Activated naive CD4-positive, alpha-beta T cell treated with anti-CD3 and anti-CD28 coated beads, Interleukin-2, amount 50 U/mL, for 24 hours (primary cell): Measurements from ENCODE around the gene CARD11.

Experiments used
- H3K27ac Mint-ChIP-seq: one replicate; pipeline ENCODE4 v1.8.0; 2021; ENCODE audit warnings: mild to moderate bottlenecking, mixed read lengths
- H3K27me3 Mint-ChIP-seq: one replicate; pipeline ENCODE4 v1.8.0; 2021; ENCODE audit warnings: mixed read lengths
- H3K36me3 Mint-ChIP-seq: one replicate; pipeline ENCODE4 v1.8.0; 2021; ENCODE audit warnings: mixed read lengths
- H3K4me1 Mint-ChIP-seq: one replicate; pipeline ENCODE4 v1.8.0; 2021; ENCODE audit warnings: mixed read lengths
- H3K4me3 Mint-ChIP-seq: one replicate; pipeline ENCODE4 v1.8.0; 2021; ENCODE audit warnings: mild to moderate bottlenecking, mixed read lengths
- H3K9me3 Mint-ChIP-seq: one replicate; pipeline ENCODE4 v1.8.0; 2021; ENCODE audit warnings: mixed read lengths

The CARD11 gene

DNA sequence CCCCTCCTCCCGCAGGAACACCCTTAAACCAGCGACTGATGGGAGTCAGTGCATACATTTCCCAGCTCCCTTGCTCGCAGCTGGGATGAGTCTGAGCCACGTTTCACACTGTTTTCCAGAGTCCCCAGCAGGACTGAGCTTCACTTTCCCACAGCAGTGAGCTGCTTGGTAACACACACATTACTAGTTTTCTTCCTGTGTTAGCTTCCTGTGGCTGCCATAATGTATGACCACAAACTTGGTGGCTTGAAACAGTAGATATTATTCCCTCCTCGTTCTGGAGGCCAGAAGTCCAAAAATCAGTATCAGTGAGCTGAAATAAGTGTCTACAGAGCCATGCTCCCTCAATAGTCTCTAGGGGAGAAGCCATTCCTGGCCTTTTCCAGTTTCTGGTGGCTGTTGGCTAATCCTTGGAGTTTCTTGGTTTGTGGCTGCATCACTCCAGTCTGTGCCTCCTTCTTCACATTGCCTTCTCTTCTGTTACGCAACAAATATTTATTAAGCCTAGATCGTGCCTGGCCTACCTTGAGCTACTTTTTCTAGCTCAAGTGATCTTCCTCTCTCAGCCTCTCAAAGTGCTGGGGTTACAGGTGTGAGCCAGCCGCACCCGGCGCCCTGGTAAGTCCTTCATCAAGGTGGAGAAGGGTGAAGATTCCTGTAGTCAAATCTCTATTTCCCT, 26.2 kb upstream of the CARD11 start:
- peaks cover 70% of the 10 kb centered on the region for H3K4me1 Mint-ChIP-seq
- peak overlapping the region; percentile 43 for H3K27ac Mint-ChIP-seq
- no peaks in the 10 kb centered on the region for H3K27me3 Mint-ChIP-seq
- H3K36me3 Mint-ChIP-seq, result peaks cover 7% of the 10 kb centered on the region
- H3K4me3 Mint-ChIP-seq, result peak overlapping the region; percentile 52
- H3K9me3 Mint-ChIP-seq, result peaks cover 18% of the 10 kb centered on the region

DNA sequence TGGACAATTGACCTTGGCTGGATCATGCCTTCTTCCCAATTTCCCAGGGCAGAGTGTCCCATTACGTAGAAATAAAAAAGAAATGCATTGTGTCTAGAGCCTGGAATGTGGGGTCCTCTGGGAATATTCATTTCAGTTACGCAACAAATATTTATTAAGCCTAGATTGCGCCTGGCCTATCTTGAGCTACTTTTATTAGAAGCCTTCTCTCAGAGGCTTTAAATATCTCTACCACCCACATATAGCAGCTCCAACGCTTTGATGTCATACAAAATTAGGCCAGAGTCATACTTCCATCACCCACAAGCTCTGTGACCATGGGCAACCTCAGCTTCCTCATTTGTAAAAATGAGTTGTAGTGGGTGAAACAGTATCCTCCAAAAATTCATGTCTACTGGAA, 24.9 kb upstream of the CARD11 start:
- Mint-ChIP-seq H3K27me3 (no peaks in the 10 kb centered on the region), H3K4me3 (peak overlapping the region; percentile 61), H3K36me3 (peaks cover 7% of the 10 kb centered on the region)

DNA sequence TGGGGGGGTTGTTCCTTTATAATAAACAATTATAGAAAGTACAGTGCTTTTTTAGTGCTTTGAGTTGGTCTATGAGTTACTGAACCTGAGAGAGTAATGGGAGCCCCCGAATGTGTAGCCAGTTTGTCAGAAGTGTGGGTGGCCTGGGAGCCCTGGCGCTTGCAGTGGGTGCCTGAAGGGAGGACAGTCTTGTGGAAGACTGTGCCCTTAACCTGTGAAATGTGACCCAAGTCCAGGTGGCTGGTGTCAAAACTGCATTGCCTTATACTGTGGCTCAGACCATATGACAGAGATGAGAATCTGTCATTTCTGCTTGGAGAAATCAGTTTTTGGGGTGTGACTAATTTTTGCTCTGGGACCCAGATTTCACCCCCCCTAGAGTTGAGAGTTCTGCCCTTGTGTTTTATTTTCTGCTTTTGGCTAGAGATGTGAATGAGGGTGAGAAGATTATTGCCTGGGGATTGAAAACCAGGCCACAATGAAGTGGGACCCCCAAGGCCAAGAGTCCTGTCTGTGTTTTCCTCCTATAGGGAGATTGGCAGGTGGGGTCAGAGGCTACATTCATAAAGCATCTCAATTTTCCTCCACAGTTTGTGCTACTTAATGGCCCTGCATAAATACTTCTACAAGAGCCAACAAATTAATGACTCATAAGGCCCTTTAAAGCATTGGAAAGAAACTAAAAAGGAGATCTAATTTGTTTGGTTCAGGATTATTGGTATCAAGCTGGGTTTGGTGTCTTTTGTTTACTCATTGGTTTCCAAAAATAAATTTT, 24.1 kb upstream of the CARD11 start:
- Mint-ChIP-seq H3K4me3 (peak overlapping the region; percentile 30), H3K27me3 (no peaks in the 10 kb centered on the region), H3K27ac (peak overlapping the region; percentile 41), H3K4me1 (peaks cover 79% of the 10 kb centered on the region), H3K9me3 (peaks cover 18% of the 10 kb centered on the region), H3K36me3 (peaks cover 7% of the 10 kb centered on the region)

More for the DNA sequence above, 24.9 kb upstream of the CARD11 start:
- peak overlapping the region; percentile 76 for H3K27ac Mint-ChIP-seq
- peaks cover 73% of the 10 kb centered on the region for H3K4me1 Mint-ChIP-seq
- H3K9me3 Mint-ChIP-seq, result peaks cover 18% of the 10 kb centered on the region

DNA sequence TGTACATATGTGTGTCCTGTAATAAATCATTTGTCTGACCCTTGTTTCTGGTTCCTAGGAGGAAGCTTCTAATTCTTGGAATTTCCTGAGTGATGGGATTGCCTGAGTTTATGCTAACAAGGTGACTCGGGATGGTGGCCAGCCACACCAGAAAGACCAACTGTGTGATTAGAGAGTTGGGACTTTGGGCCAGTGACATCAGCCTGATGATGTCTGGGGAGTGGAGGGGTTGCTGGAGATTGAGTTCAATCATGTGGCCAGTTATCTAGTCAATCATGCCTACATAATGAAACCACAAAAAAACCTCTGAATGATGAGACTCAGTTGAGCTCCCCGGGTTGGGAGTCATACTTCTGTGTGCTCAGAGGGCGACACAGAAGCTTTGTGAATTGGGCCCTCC, 23.5 kb upstream of the CARD11 start:
- Mint-ChIP-seq H3K4me3 (no peak overlapping the region), H3K27ac (peak overlapping the region; percentile 71), H3K27me3 (no peaks in the 10 kb centered on the region), H3K9me3 (peaks cover 18% of the 10 kb centered on the region), H3K36me3 (peaks cover 7% of the 10 kb centered on the region), H3K4me1 (peaks cover 85% of the 10 kb centered on the region)

DNA sequence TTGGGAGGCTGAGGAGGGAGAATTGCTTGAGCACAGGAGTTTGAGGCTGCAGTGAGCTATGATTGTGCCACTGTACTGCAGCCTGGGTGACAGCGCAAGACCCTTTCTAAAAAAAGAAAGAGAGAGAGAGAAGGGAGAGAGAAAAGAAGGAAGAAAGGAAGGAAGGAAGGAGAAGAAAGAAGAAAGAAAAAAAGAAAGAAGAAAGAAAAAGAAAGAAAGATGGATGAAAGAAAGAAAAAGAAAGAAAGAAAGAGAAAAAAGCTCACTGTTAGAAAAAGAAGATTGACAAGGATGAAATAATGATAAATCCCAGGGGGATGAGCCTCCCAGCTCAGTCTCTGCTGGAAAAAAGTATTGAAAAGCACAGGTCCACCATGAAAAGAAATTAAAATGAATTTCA, 22.8 kb upstream of the CARD11 start:
- Mint-ChIP-seq H3K27me3 (no peaks in the 10 kb centered on the region), H3K4me1 (peaks cover 91% of the 10 kb centered on the region), H3K4me3 (peak overlapping the region; percentile 27), H3K9me3 (peaks cover 17% of the 10 kb centered on the region), H3K36me3 (peaks cover 8% of the 10 kb centered on the region), H3K27ac (peak overlapping the region; percentile 71)

DNA sequence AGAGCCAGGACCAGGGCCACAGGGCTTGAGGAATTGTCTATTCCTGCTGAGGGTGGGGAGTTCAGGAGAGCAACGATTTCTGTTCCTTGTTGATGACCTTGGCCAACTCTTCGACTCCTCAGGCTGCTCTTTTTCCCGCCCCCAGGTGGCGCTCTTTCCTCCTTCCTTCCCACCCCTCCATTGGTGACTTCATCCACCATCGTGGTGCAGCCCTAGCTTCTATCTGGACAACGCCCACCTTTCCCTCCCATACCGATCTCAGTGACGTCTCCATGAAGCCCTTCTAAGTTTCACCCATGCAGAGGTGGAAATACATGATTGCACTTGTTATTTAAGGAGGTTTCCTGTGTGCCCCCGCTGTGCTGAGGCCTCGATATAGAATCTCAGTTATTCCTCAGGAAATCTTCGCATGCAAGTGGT, 22.1 kb upstream of the CARD11 start:
- no peaks in the 10 kb centered on the region for H3K27me3 Mint-ChIP-seq
- peaks cover 90% of the 10 kb centered on the region for H3K4me1 Mint-ChIP-seq
- H3K27ac Mint-ChIP-seq, result peak overlapping the region; percentile 95
- peaks cover 5% of the 10 kb centered on the region for H3K36me3 Mint-ChIP-seq
- H3K9me3 Mint-ChIP-seq, result peaks cover 9% of the 10 kb centered on the region
- H3K4me3 Mint-ChIP-seq, result peak overlapping the region; percentile 60

DNA sequence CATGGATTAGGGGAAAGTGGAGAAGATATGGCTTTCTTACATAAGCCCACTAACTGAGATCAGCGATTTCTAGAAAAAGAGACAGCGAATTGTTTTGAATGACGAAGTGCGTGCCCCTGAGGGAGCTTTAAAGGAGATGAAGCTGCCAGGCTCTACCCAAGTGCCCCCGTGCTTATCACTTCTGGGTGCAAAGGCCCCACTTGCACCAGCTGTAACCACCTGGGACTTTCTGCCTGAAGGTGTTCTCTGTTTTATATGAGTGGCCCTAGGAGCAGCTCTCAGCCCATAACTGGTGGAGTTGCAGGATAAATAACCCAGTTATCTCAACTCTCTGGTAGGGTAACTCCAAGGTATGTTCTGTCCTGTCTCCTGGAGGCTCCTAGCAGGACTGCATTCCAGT, 20.4 kb upstream of the CARD11 start:
- no peaks in the 10 kb centered on the region for H3K9me3 Mint-ChIP-seq
- peak overlapping the region; percentile 47 for H3K4me3 Mint-ChIP-seq
- H3K4me1 Mint-ChIP-seq, result peaks cover 79% of the 10 kb centered on the region
- peak overlapping the region; percentile 99 for H3K27ac Mint-ChIP-seq
- H3K27me3 Mint-ChIP-seq, result no peaks in the 10 kb centered on the region
- H3K36me3 Mint-ChIP-seq, result peaks cover 1% of the 10 kb centered on the region

DNA sequence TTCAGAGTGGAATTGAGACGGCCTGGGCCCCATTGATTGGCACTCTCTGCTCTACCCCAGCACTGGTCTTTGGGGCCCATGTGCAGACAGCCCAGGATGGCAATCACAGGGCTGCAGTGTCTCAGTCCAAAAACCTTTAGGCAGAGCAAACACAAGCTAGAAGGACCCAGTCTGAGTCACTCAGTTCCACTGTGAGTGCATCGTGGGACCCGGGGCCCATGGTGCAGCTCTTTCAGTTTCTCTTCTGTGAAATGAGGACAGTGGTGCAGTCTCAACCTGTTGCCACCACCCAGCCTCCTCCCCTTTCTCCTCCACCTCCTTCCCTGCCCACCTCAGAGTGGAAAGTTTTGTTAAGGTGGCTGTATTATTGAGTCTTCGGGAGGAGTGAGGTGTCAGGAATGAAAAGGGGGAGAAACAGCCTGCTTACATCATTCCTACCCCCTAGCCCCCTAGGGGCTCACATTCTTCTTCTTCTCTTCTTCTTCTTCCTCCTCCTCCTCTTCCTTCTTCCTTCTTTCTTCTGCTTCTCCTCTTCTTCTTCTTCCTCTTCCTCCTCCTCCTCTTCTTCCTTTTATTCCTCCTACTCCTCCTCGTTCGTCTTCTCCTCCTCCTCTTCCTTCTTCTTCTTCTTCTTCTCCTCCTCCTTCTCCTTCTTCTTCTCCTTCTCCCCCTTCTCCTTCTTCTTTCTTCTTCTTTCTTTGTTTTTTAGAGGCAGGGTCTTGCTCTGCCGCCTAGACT, 19.5 kb upstream of the CARD11 start:
- H3K36me3 Mint-ChIP-seq, result peaks cover 1% of the 10 kb centered on the region
- peak overlapping the region; percentile 82 for H3K4me3 Mint-ChIP-seq

DNA sequence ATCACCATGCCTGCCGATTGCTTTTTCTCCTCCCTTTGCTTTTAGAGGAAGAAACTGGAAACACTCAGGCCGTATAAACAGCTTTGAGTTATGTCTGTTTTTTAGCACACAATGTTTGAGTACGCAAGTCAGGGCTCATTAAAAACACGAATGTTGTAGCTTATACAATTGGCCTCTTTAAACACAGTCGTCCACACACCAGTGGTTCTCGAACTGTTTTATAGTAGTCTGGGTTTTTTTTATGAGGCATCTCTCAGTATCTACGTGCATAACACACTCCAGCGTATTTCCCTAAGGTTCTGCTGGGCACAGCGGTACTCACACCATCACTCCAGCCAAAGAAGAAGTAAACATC, 13.4 kb upstream of the CARD11 start:
- H3K27ac Mint-ChIP-seq, result no peak overlapping the region
- no peaks in the 10 kb centered on the region for H3K9me3 Mint-ChIP-seq
- peaks cover 1% of the 10 kb centered on the region for H3K36me3 Mint-ChIP-seq
- no peaks in the 10 kb centered on the region for H3K27me3 Mint-ChIP-seq
- no peak overlapping the region for H3K4me3 Mint-ChIP-seq
- H3K4me1 Mint-ChIP-seq, result peaks cover 13% of the 10 kb centered on the region

More for the DNA sequence above, 19.5 kb upstream of the CARD11 start:
- peaks cover 70% of the 10 kb centered on the region for H3K4me1 Mint-ChIP-seq
- no peaks in the 10 kb centered on the region for H3K9me3 Mint-ChIP-seq
- peak overlapping the region; percentile 99 for H3K27ac Mint-ChIP-seq
- no peaks in the 10 kb centered on the region for H3K27me3 Mint-ChIP-seq

DNA sequence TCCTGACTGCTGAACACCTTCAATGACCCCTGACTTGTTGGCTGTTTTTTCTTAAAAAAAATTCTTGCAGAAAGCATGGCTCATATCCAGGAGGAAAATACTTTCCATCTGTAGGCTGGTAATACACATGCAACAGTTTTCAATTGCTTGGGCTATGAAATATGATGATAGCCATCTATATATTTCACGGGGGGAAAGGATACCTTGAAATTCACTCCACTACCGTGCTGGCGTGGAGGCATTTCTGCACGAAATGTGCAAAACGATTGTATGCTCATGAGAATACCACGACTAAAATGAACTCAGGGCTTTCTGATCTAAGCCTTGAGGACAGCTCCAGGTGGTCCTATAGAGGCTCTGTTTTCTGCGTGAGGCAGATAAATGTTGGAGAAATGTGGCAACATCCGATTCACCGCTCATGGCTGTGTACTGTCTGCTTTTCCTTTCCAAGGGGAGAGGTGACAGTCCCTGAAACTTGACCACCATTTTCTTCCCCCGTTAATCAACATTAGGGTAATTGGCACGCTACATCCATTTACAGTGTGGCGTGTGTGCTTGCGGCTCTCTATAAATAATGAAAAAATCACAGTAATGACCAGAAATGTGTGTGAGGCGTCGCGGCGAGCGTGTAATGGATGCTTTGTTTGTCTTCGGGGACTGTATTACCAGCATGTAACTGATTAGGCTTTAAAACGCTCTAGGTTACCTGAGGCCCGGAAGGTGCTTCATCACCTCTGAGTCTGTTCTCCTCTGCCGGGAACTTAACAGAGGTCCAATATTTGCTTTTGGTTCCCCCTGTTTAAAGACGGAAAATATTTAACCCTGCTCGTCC, 12.8 kb upstream of the CARD11 start:
- no peaks in the 10 kb centered on the region for H3K27me3 Mint-ChIP-seq
- no peak overlapping the region for H3K27ac Mint-ChIP-seq
- H3K9me3 Mint-ChIP-seq, result no peaks in the 10 kb centered on the region
- H3K4me3 Mint-ChIP-seq, result no peak overlapping the region
- no peaks in the 10 kb centered on the region for H3K36me3 Mint-ChIP-seq
- H3K4me1 Mint-ChIP-seq, result peaks cover 8% of the 10 kb centered on the region

DNA sequence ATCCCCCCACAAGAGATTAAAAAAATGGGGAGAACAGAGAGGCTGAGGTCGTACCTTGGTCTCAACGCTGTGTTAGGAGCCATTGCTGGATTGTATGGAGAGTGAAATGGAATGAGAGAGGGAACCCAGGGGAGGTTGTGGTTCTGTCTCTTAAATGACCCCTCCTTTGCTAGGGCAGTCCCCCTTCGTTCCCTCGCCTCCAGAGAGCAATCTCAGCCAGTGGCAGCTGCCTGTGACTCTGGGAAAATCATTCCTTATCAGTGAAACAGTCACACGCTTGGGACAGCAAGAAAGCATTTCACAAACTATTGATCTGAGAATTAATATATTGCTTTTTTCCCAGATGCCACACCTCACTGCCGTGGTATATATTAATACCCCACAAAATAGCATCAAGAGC, 12.0 kb upstream of the CARD11 start:
- H3K4me1 Mint-ChIP-seq, result peaks cover 4% of the 10 kb centered on the region
- H3K4me3 Mint-ChIP-seq, result no peak overlapping the region
- no peak overlapping the region for H3K27ac Mint-ChIP-seq
- H3K36me3 Mint-ChIP-seq, result peaks cover 3% of the 10 kb centered on the region
- H3K27me3 Mint-ChIP-seq, result no peaks in the 10 kb centered on the region
- no peaks in the 10 kb centered on the region for H3K9me3 Mint-ChIP-seq

DNA sequence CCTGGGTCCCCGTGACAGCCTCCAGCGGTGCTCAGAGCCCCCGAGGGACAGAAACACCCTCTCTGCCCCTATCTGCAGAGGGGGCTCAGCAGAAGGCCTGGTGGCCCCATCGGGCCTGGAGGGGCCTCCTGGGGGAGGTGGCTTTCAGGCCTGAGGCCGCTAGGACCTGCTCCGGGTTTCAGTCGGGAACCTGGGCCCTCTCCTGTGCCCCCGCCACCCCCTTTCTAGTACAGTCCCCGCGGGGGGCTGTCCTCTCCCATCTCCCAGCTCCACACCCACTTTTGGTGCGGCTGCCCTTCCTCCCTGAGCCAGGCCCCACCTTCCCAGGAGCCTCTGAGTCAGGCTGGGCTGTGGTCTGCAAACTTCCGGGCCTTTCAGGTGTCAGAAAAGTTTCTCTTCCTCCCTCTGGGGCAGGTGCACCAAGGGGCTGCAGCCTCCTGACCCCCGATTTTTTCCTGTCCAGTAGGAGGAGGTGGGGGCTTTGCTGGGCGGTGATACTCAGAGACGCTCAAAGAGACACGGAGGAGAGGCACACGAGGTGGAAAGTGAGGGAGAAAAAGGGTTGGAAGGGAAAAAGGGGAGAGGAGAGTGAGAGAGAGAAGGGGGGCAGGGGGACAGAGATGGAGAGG, 692 bp downstream of the CARD11 start:
- peak overlapping the region; percentile 94 for H3K4me3 Mint-ChIP-seq
- peaks cover 56% of the 10 kb centered on the region for H3K4me1 Mint-ChIP-seq
- no peaks in the 10 kb centered on the region for H3K9me3 Mint-ChIP-seq
- H3K27ac Mint-ChIP-seq, result peak overlapping the region; percentile 91
- no peaks in the 10 kb centered on the region for H3K27me3 Mint-ChIP-seq
- peaks cover 5% of the 10 kb centered on the region for H3K36me3 Mint-ChIP-seq

DNA sequence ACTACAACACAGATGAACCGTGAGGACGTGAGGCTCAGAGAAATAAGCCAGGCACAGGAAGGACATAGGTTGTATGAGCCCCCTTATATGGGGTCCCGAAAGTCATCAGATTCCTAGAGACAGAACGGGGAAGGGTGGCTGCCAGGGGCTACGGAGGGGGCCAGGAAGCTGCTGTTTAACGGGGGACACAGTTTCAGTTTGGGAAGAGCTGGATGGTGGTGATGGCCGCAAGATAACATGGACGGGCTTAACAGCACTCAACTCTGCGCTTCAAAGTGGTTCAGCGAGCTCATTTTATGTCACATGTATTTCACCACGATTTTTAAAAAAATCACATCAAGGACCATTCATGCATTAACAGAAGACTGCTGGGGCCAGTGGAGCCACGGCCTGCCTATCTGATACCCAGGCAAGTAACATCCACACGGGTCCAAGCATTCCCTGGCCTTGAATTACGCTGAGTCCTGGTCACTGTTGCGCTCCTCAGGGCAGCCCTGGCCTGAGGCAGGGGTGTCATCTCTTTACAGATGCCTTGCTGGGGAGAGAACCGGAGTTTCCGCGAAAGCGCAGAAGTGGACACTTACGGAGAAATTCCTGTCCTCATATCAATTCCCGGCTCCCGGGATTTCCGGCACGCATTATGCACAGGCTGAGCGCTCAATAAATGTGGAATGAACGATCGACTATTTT, 1.5 kb downstream of the CARD11 start:
- peaks cover 64% of the 10 kb centered on the region for H3K4me1 Mint-ChIP-seq
- no peaks in the 10 kb centered on the region for H3K27me3 Mint-ChIP-seq
- peak overlapping the region; percentile 79 for H3K27ac Mint-ChIP-seq
- H3K4me3 Mint-ChIP-seq, result peak overlapping the region; percentile 94
- no peaks in the 10 kb centered on the region for H3K9me3 Mint-ChIP-seq
- peaks cover 7% of the 10 kb centered on the region for H3K36me3 Mint-ChIP-seq

DNA sequence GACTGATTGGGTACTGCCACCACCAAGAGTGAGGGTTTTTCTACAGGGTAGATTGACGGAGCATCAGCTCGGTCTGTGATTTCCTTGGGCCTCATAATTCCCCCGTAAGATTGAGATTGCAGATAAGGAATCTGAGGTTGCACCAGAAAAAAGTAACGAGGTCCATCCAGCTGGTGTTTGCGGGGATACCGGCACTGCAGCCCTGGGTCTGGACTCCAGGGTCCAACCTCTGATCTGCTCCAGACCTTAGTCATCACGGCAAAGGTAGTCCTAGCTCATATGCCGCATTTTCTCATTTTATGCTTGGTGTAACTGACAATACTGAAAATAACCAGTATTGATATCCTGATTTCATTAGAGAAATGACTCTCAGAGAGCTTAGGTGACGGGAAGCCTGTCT, 3.9 kb downstream of the CARD11 start:
- H3K27ac Mint-ChIP-seq, result peak overlapping the region; percentile 74
- peaks cover 72% of the 10 kb centered on the region for H3K4me1 Mint-ChIP-seq
- H3K4me3 Mint-ChIP-seq, result peak overlapping the region; percentile 56
- H3K27me3 Mint-ChIP-seq, result no peaks in the 10 kb centered on the region
- H3K9me3 Mint-ChIP-seq, result no peaks in the 10 kb centered on the region
- peaks cover 11% of the 10 kb centered on the region for H3K36me3 Mint-ChIP-seq
